NCI-H748 (cell line): Measurements from ENCODE around the gene LDLR.
"Not testable (repeated sequence)": the region's sequence is repeated elsewhere in the genome, so short reads cannot be mapped to it uniquely, and the experiment has no call there.

Experiments
- DNase-seq: peaks from one replicate; lab custom pipeline; 2025; ENCODE audit not compliant: unreplicated experiment; lab: John Stamatoyannopoulos, UW

LDLR gene

DNA sequence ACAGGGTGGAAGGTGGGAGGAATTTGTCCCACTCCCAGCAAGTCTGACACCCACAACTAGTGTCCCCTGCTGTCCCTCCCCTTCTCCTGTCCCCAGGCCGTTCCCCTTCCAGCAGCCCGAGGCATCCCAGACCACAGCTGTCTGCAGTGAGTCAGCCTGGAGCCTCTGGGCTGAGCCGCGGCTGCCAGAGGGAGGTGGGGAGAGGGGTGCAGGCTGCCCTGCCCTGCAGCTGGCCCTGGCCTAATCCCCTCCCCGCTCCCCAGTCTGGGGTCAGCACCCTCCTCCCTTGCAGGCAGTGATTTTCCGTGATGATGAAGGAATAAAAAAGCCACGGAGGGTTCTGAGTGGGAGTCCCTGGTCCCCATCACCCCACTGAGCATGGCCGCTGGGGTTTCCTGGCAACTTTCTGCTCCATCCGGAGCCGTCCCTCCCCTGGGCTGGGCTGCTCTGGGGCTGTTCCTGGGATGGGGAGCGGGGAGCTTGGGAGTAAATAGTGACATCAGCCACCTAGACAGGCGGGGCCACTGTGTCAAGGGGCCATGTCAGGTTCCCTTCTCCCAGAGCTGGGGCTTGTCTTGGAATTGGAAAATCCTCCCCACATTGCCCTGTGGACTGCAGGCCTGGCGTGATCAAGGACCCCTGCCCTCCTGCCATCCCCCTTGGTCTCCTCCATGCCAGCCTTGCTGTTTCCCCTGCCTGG, 49.5 kb downstream of the LDLR start:
- no peak for DNase-seq

GRCh38 chr19:11140023-11140538, 50.8 kb downstream of the LDLR start:
- DNase-seq: not testable (repeated sequence)

DNA sequence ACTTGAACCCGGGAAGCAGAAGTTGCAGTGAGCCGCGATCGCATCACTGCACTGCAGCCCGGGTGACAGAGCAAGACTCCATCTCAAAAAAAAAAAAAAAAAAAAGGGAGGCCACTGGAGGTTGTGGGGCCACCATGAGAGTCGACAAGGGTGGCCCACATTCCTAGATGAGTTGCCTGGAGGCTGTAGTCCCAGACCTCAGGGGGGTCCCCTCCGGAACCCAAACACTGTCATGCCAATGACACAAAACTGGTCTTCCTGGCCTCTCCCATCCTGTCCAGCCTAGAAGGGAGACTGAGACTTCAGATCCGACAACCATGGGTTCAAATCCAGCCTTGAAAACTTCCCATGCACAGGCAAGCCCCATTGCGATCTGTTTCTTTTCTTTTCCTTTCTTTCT, 51.6 kb downstream of the LDLR start:
- no peak for DNase-seq

DNA sequence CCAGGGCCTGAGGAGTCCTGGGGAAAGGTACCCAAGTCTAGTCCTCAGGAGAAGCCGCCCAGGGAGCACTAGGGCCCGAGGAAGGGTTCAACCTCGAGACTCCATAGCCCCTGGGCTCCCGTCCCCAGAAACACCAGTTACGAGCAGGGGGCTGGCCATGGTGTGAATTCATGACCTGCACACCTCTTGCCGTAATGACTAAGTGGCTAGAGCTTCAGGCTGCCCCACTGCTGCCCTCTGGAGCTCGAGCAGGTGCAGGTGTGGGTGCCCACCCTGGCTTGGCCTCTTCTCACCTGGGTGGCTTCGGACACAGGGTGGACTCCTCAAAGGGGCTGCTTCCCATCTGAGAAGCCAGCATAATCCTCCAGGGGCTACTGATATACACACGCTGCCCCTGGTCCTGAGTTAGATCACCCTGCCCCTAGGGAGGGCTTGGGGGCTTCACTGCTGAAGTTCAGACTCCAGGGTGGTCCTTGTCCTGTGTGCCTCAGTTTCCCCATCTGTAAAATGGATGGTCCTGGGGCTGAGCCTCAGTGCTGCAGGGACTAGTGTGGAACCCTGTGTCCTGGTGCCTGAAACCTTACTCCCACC, 52.8 kb downstream of the LDLR start:
- DNase-seq: no peak

DNA sequence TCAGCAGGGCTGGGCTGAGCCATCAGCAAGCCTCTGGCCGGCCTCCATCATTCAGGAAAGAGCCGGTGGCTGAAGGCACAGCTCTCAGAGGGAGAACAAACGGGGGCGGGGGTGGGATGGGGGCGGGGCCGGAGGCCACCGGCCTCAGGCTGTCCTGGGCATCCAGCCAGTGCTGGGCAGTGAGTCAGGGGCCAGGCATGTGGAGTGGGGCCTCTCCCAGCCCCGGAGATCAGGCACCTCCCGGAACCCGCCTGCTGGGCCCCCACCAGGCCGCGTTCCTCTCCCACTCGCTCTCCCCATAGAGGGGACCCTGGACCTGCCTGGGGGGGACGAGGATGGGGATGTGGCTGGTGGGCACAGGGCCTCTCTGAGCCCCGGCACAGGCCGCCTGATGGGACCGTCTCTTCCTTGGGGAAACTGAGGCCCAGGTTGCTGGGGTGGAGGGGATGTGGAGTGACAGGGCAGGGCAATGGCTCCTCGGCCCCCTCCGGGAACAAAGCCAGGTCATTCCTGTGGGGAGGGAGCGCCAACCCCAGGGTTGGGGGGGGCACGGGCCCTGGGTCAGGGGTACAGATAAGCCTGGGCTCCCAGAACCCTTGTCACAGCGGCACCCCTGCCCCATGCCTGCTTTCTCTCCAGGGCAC, 53.4 kb downstream of the LDLR start:
- DNase-seq: peak; percentile 21

DNA sequence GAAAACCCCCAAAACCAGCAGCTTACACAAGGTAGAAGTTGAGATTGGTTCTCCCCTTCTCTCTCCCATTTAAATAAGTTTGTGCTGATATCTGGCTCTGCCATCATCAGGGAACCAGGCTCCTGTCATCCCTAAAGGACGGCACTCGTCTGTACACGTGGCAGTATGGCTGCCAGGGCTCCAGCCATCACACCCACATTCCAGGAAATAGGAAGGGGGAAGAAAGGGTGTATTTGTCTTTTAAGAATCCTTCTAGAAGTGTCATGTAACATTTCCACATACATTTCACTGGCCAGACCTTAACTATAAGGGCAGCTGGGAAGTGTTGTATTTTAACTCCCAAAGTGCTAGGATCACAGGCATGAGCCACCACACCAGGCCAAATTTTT, 56.3 kb downstream of the LDLR start:
- no peak for DNase-seq

GRCh38 chr19:11148001-11148400, 58.7 kb downstream of the LDLR start:
- no peak for DNase-seq

- no peak for DNase-seq
These were observed 61.9 kb downstream of the LDLR start for GRCh38 chr19:11151181-11151580.

GRCh38 chr19:11152318-11153062, 63.2 kb downstream of the LDLR start:
- DNase-seq: no peak

- no peak for DNase-seq
These were observed 65.4 kb downstream of the LDLR start for GRCh38 chr19:11154683-11155047.

DNA sequence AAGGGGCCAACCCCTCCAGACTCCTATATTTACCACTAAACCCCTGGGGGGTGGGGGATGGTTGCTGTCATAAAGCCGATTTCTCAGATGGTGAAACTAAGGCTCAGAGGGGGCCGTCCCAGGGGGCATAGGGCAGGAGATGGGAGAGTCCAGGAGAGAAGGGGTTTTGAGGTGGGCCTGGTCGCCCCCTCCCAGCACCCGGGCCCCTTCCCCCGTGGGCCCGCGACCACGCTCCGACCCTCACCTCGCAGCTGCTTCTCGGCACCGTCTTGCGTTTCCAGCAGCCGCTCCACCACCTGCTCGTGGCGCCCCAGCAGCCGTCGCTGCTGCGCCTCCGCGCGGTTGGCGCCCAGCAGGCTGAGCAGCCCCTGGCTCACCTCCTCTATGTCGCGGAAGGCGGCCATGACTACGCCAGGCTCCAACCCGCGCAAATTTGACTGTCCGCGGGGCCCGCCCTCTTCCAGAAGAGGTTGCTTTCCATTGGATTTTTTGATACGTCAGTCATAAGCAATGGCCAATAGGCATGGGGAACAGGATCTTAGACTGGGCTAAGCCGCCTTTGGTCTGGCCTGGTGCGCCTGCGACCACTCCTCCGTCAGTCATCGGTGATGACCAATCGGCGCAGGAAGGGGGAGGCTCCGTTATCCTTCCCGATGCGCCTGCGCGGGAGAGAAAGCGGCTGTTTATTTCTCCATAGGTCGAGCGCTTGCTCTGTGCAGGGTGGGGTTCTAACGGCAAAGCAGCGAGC, 66.3 kb downstream of the LDLR start, which contains the start of gene SPC24:
Gene SPC24 (minus strand): TSS at position 410 of the 748 bp plus-strand sequence. CDS start 6 bp downstream, at position 404.
- DNase-seq: peak; percentile 97

GRCh38 chr19:11159598-11160439, 70.6 kb downstream of the LDLR start:
- no peak for DNase-seq

- not testable (repeated sequence) for DNase-seq
These were observed 71.1 kb downstream of the LDLR start for GRCh38 chr19:11160440-11160768.

DNA sequence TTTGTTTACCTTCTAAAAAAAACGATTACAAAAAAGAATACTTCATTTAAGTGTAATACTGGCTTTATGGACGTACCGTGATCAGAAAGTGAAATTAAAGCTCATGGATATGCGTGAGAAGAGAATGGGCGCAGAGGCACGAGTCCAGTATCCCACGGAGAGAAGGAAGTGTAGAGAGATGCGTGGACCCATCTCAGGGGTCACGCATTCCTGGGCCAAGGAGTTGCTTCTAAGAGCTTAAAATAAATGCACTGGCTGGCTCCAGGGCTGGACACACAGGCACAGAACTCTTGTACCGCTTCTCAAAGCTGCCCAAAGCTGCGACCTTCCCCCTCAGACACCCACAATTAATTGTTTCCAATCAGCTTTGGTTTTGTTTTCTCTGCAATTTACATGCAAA, 75.0 kb downstream of the LDLR start:
- no peak for DNase-seq

DNA sequence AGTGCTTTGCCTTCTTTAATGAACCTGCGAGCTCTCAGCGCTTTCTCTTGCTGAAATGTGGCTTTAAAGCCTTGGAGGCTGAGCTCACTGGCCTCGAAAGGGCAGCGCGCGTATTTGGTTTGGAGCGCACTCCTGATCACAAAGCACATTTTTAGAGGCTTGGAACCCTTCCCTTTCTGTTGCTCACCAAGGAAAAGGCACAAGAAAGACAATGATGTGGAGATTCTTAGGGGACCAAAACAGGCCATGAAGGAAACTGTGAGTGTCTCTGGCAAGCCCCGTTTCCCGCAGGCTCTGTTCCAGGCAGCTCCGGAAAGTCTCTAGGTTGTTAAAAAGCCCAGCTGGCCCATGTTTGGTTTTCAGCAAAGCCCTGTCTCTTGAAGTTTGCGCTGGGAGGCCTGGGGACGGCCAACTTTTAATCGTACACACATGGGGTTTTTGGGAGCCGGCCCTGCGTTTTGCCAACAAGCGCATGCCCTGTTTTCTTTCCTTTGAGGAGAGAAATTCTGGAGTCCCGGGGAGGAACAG, 75.7 kb downstream of the LDLR start:
- no peak for DNase-seq

DNA sequence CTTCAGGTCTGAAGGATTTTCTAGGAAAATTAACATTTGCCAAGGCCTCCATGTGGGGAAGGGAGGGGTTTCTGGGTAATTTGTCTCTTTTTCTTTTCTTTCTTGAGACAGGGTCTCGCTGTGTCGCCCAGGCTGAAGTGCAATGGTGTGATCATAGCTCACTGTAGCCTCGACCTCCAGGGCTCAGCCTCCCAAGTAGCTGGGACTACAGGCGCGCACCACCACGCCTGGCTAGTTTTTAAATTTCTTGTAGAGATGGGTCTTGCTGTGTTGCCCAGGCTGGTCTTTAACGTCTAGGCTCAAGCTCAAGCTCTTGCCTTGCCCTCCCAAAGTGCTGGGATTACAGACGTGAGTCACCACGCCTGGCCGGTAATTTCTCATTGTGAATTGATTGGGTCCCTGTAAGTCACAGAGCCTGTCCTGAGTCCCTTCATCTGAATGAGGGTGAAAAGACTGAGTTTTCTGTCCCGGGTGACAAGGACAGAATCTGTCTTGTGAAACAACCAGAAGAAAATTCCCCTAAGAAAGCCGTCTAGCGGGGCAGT, 76.3 kb downstream of the LDLR start:
- no peak for DNase-seq

- no peak for DNase-seq
These were observed 77.2 kb downstream of the LDLR start for GRCh38 chr19:11166281-11167142.

DNA sequence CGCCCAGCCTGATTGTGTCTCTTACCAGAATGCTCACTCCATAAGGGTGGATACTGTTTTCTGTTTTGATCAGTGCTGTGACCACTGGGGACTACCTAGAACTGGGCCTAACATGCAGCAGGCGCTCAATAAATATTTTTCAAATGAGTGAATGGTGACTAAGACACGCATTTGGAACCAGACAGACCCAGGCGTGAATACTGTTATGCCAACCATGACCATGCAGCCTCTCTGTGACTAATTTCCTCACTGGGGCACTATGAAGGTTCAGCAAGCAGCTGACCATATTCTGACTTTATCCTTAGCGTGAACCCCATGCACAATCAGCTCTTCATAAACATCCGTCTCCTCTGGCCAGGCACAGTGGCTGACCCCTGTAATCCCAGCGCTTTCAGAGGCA, 79.3 kb downstream of the LDLR start:
- DNase-seq: no peak
